Measurements from ENCODE around the gene AURKAIP1.
A peak's percentile ranks its signal among the peaks of the same experiment; 100 is the strongest.
"Not testable (repeated sequence)": the region's sequence is repeated elsewhere in the genome, so short reads cannot be mapped to it uniquely, and the experiment has no call there.

The AURKAIP1 gene

GRCh38 chr1:1411626-1412025 lies 36.6 kb upstream of the AURKAIP1 start:
- TF ChIP-seq OSR1 (CRISPR knock-in tag; IDR thresholded peaks at IDR 0.05) (no peak), ARNTL (CRISPR knock-in tag; IDR thresholded peaks at IDR 0.05; ENCODE audit: borderline replicate concordance, low read depth) (no peak), CSDC2 (CRISPR knock-in tag; IDR thresholded peaks at IDR 0.05) (no peak)
- ATAC-seq = no peak

- not testable (repeated sequence) for ATAC-seq
Measured at GRCh38 chr1:1410238-1410637, 35.2 kb upstream of the AURKAIP1 start.

GRCh38 chr1:1407636-1408318 lies 32.8 kb upstream of the AURKAIP1 start:
- no peak for TF ChIP-seq PPARA (CRISPR knock-in tag; IDR thresholded peaks at IDR 0.05; ENCODE audit: borderline replicate concordance)
- peak; percentile 23 for ATAC-seq

- ATAC-seq = peak; percentile 95
- TF ChIP-seq TOX (CRISPR knock-in tag; IDR thresholded peaks at IDR 0.05; ENCODE audit: borderline replicate concordance) = no peak
- no peak for TF ChIP-seq ESRRG (CRISPR knock-in tag; IDR thresholded peaks at IDR 0.05)
- no peak for TF ChIP-seq CSRNP3 (CRISPR knock-in tag; IDR thresholded peaks at IDR 0.05)
- no peak for TF ChIP-seq TSHZ2 (CRISPR knock-in tag; IDR thresholded peaks at IDR 0.05)
- no peak for TF ChIP-seq ZNF8 (CRISPR knock-in tag; IDR thresholded peaks at IDR 0.05)
- TF ChIP-seq ZC3H10 (CRISPR knock-in tag; IDR thresholded peaks at IDR 0.05) = no peak
- TF ChIP-seq POU6F1 (CRISPR knock-in tag; IDR thresholded peaks at IDR 0.05; ENCODE audit: borderline replicate concordance, low read depth) = no peak
- no peak for TF ChIP-seq OSR1 (CRISPR knock-in tag; IDR thresholded peaks at IDR 0.05)
- no peak for TF ChIP-seq BACH2 (CRISPR knock-in tag; IDR thresholded peaks at IDR 0.05; ENCODE audit: borderline replicate concordance)
- no peak for TF ChIP-seq ZNF70 (CRISPR knock-in tag; IDR thresholded peaks at IDR 0.05)
- TF ChIP-seq GLIS3 (CRISPR knock-in tag; IDR thresholded peaks at IDR 0.05) = no peak
- TF ChIP-seq PPARA (CRISPR knock-in tag; IDR thresholded peaks at IDR 0.05; ENCODE audit: borderline replicate concordance) = no peak
- no peak for TF ChIP-seq CREB5 (CRISPR knock-in tag; IDR thresholded peaks at IDR 0.05; ENCODE audit: low read depth)
- TF ChIP-seq CSDC2 (CRISPR knock-in tag; IDR thresholded peaks at IDR 0.05) = no peak
Measured at GRCh38 chr1:1406821-1407635, 32.0 kb upstream of the AURKAIP1 start, which contains the start of gene MRPL20. TSS of gene MRPL20 (minus strand) at chr1:1407293. CDS start at chr1:1407217, 76 bp downstream.

- ATAC-seq = peak; percentile 5
- TF ChIP-seq CSRNP3 (CRISPR knock-in tag; IDR thresholded peaks at IDR 0.05) (no peak), CREB5 (CRISPR knock-in tag; IDR thresholded peaks at IDR 0.05; ENCODE audit: low read depth) (no peak), ISL1 (CRISPR knock-in tag; IDR thresholded peaks at IDR 0.05) (no peak), TSHZ2 (CRISPR knock-in tag; IDR thresholded peaks at IDR 0.05) (no peak), PPARA (CRISPR knock-in tag; IDR thresholded peaks at IDR 0.05; ENCODE audit: borderline replicate concordance) (no peak), ZFP30 (CRISPR knock-in tag; IDR thresholded peaks at IDR 0.05) (no peak)
Measured at GRCh38 chr1:1406101-1406820, 31.3 kb upstream of the AURKAIP1 start.

Measured in SK-N-SH treated with all-trans-retinoic acid at 6 μM for 48 hours (cell line).